AG09309 (cell line): ENCODE measurements around the gene FANCB.

Experiments used
- DNase-seq: peaks from one replicate; pipeline ENCODE4 v3.0.0-alpha.2; 2010; ENCODE audit warnings: low read depth
- H3K4me3 ChIP-seq: 2 replicates; pipeline ENCODE4 v1.5.1; 2011; ENCODE audit warnings: mild to moderate bottlenecking, low read depth, low read length, moderate library complexity; ENCODE audit not compliant: control insufficient read depth
- CTCF ChIP-seq: IDR thresholded peaks from 2 replicates; pipeline ENCODE4 v1.5.1; 2011; ENCODE audit warnings: mild to moderate bottlenecking, low read depth, low read length, inconsistent platforms; ENCODE audit not compliant: insufficient read depth, control insufficient read depth; ENCODE audit errors: missing control alignments

Gene FANCB

GRCh38 chrX:14864631-14865030, 8.2 kb downstream of the FANCB start:
- DNase-seq, result no peak
- no peak overlapping the region for H3K4me3 ChIP-seq
- TF ChIP-seq CTCF, result no peak

GRCh38 chrX:14851526-14851925, 21.3 kb downstream of the FANCB start:
- TF ChIP-seq CTCF, result no peak
- no peak overlapping the region for H3K4me3 ChIP-seq
- no peak for DNase-seq

- H3K4me3 ChIP-seq, result no peak overlapping the region
- no peak for DNase-seq
- TF ChIP-seq CTCF, result no peak
These were observed 29.2 kb downstream of the FANCB start for GRCh38 chrX:14843666-14844065.

GRCh38 chrX:14837155-14837554, 35.7 kb downstream of the FANCB start:
- no peak overlapping the region for H3K4me3 ChIP-seq
- TF ChIP-seq CTCF, result no peak
- DNase-seq, result no peak

GRCh38 chrX:14832586-14832985, 40.3 kb downstream of the FANCB start:
- no peak overlapping the region for H3K4me3 ChIP-seq
- no peak for TF ChIP-seq CTCF
- DNase-seq, result no peak

- no peak for DNase-seq
- TF ChIP-seq CTCF, result no peak
- H3K4me3 ChIP-seq, result no peak overlapping the region
These were observed 40.7 kb downstream of the FANCB start for GRCh38 chrX:14832151-14832550.

GRCh38 chrX:14829643-14830042, 43.2 kb downstream of the FANCB start:
- no peak for DNase-seq
- TF ChIP-seq CTCF, result no peak
- no peak overlapping the region for H3K4me3 ChIP-seq
